ENCODE data around the gene VIT.

- TF ChIP-seq CTCF (IDR thresholded peaks at IDR 0.05) (no peak), EP300 (IDR thresholded peaks at IDR 0.05) (no peak), POLR2AphosphoS5 (IDR thresholded peaks at IDR 0.05) (no peak), POLR2A (IDR thresholded peaks at IDR 0.05; ENCODE audit: low read depth) (no peak)
Observed at GRCh38 chr2:36809069-36809445, 112.5 kb downstream of the VIT start.

All from esophagus muscularis mucosa (tissue), 4 donors.